HepG2 (cell line): Measurements from ENCODE around the gene ACAN. TPM values are rescaled to one million over a fixed set of nuclear protein-coding genes. Genes with fewer than 3 reads are reported as not detected.

Experiments
- ATAC-seq: fragments of 200-7000 bp; cut with Tn5 transposase; 3 replicates; pipeline ENCODE4 v1.9.1; 2020; ENCODE audit warnings: mild to moderate bottlenecking, moderate library complexity
- BruUV-seq: library from RNA; stranded (reverse); fragments of 400-500 nt; replicated peaks from 2 replicates; lab custom pipeline; 2021; lab: Mats Ljungman, UMichigan
- CTCF ChIA-PET: fragments of 300-600 bp; formaldehyde crosslinking; extraction: SDS; loops from one replicate; lab custom pipeline; 2021; ENCODE audit warnings: low total read pairs, inconsistent platforms, low intra/inter-chr PET ratio; lab: Yijun Ruan, JAX
- POLR2A ChIA-PET: fragments of 350-600 bp; sonication (Branson Sonifier 250); formaldehyde crosslinking; loops from one replicate; lab custom pipeline; 2020; ENCODE audit warnings: antibody characterized with exemption, inconsistent platforms; lab: Yijun Ruan, JAX
- DNase-seq: peaks from one replicate; pipeline ENCODE4 v3.0.0-alpha.2; 2015; ENCODE audit warnings: low spot score
- FAIRE-seq: peaks from 3 replicates; lab custom pipeline; 2011; peaks lifted over from hg19 to GRCh38; lab: Jason Lieb, UNC
- H2AFZ ChIP-seq: one replicate; pipeline ENCODE4 v1.6.1; 2011; ENCODE audit warnings: low read length, inconsistent platforms
- H3K27ac ChIP-seq: fragments of 300-600 bp; 3 replicates; pipeline ENCODE4 v1.8.0; 2011; ENCODE audit warnings: mixed run types, mild to moderate bottlenecking, mixed read lengths, low read length, inconsistent platforms; ENCODE audit not compliant: insufficient read depth; ENCODE audit errors: extremely low read length
- H3K27me3 ChIP-seq, 2 experiments: fragments of 200-600 bp in 1 of 2; 2 replicates in 1 of 2; 3 replicates in 1 of 2; pipeline versions ENCODE4 v1.6.0 to v1.8.0; 2011; ENCODE audit warnings: low read length in 2 of 2, mild to moderate bottlenecking in 2 of 2, moderate library complexity in 2 of 2, inconsistent platforms in 1 of 2; ENCODE audit not compliant: insufficient read depth in 2 of 2, control insufficient read depth in 1 of 2
- H3K36me3 ChIP-seq, 2 experiments: fragments of 200-600 bp in 1 of 2; replicated peaks in 1 of 2; 2 replicates in 1 of 2; 3 replicates in 1 of 2; pipeline versions ENCODE4 v1.5.1 to v1.8.0; 2011; ENCODE audit warnings: low read length in 2 of 2, inconsistent platforms in 1 of 2; ENCODE audit not compliant: insufficient read depth in 2 of 2, control insufficient read depth in 1 of 2
- H3K4me1 ChIP-seq: 2 replicates; pipeline ENCODE4 v1.5.1; 2012; ENCODE audit warnings: low read length, inconsistent platforms; ENCODE audit not compliant: insufficient read depth
- H3K4me2 ChIP-seq: 2 replicates; pipeline ENCODE4 v1.6.0; 2011; ENCODE audit warnings: low read depth, low read length, inconsistent platforms
- H3K4me3 ChIP-seq, 3 experiments: fragments of 200-600 bp in 1 of 3; sonication (generic), shearing (Covaris generic) in 1 of 3; replicated peaks in 1 of 3; 2 replicates each; pipeline ENCODE4 v1.5.1; 2011 to 2016; ENCODE audit warnings: low read length in 3 of 3, inconsistent platforms in 2 of 3, low read depth in 2 of 3, mild to moderate bottlenecking in 2 of 3, control low read depth in 1 of 3, mixed read lengths in 1 of 3; ENCODE audit not compliant: insufficient read depth in 1 of 3
- H3K79me2 ChIP-seq: one replicate; pipeline ENCODE4 v1.6.1; 2011; ENCODE audit warnings: low read length, inconsistent platforms; ENCODE audit not compliant: insufficient read depth
- H3K9ac ChIP-seq: 2 replicates; pipeline ENCODE4 v1.6.0; 2011; ENCODE audit warnings: mild to moderate bottlenecking, low read depth, low read length, inconsistent platforms; ENCODE audit not compliant: insufficient read depth
- H3K9me3 ChIP-seq: 2 replicates; pipeline ENCODE4 v1.5.1; 2012; ENCODE audit warnings: mild to moderate bottlenecking, low read length
- H4K20me1 ChIP-seq: 2 replicates; pipeline ENCODE4 v1.6.0; 2011; ENCODE audit warnings: inconsistent platforms, mild to moderate bottlenecking, low read length, moderate library complexity; ENCODE audit not compliant: insufficient read depth
- ARID4A ChIP-seq: sonication (generic); formaldehyde crosslinking; IDR thresholded peaks from 2 replicates; pipeline ENCODE4 v1.5.0; 2020; ENCODE audit warnings: mild to moderate bottlenecking, missing genetic modification reagents, borderline replicate concordance
- NFE2L1 ChIP-seq: sonication (generic); formaldehyde crosslinking; IDR thresholded peaks from 2 replicates; pipeline ENCODE4 v1.4.0; 2020; ENCODE audit warnings: missing genetic modification reagents, mild to moderate bottlenecking, borderline replicate concordance
- NR3C1 ChIP-seq: sonication (generic); formaldehyde crosslinking; IDR thresholded peaks from 2 replicates; pipeline ENCODE4 v1.4.0; 2020; ENCODE audit warnings: missing genetic modification reagents
- ZNF251 ChIP-seq: sonication (generic); formaldehyde crosslinking; IDR thresholded peaks from 2 replicates; pipeline ENCODE4 v1.9.0; 2021; ENCODE audit warnings: mild to moderate bottlenecking, missing genetic modification reagents
- ZNF432 ChIP-seq: sonication (generic); formaldehyde crosslinking; IDR thresholded peaks from 2 replicates; pipeline ENCODE4 v1.5.0; 2020; ENCODE audit warnings: missing genetic modification reagents, mild to moderate bottlenecking, borderline replicate concordance
- WGBS: methylation state at CpG from one replicate; pipeline ENCODE4 v1.1.6; 2017; ENCODE audit warnings: low lambda C conversion rate; 5-methylcytosine and 5-hydroxymethylcytosine counted together
- in situ Hi-C: cut with HindIII; loops from 2 replicates; pipeline ENCODE4 v1.10.0; 2017; ENCODE audit warnings: low pct_unique_long_range_greater_than_20kb; ENCODE audit not compliant: extremely low pct_ligation_motif_present
- intact Hi-C: fragments of 100-400 bp; cut with micrococcal nuclease; formaldehyde crosslinking; loops from one replicate; pipeline ENCODE4 v1.10.0; 2022; ENCODE audit not compliant: unreplicated experiment
- polyA plus RNA-seq, 8 experiments: library from polyadenylated mRNA; depleted of rRNA in 3 of 8; stranded (reverse) in 7 of 8; unstranded in 1 of 8; fragments of >200 nt; fragmentation: Illumina TruSeq in 4 of 8; extraction: Trizol in 4 of 8; gene quantifications; 2 replicates each; pipeline versions ENCODE4 v1.2.1 to v1.2.3, GENCODE V29; 2011 to 2016; ENCODE audit warnings: low read depth in 4 of 8, missing spikeins in 1 of 8, mixed read lengths in 1 of 8; ENCODE audit not compliant: insufficient read depth in 1 of 8
- total RNA-seq, 5 experiments: library from RNA; depleted of rRNA; stranded (reverse); fragments of >200 nt; fragmentation: Illumina TruSeq; extraction: Trizol; gene quantifications; 2 replicates each; pipeline ENCODE4 v1.2.3, GENCODE V29; 2016; ENCODE audit warnings: low read depth in 1 of 5

Gene ACAN
- total and polyA plus RNA-seq, 2 of the 13 experiments (the other 11 are each of a cell fraction or from before 2014, with no cell fraction given): not detected

- Histone ChIP-seq H3K9ac (no peak overlapping the region), H3K79me2 (no peaks in the 10 kb centered on the region), H3K4me3 (no peak overlapping the region), H2AFZ (no peak overlapping the region), H3K4me2 (no peak overlapping the region), H4K20me1 (no peaks in the 10 kb centered on the region), H3K4me1 (peaks cover 36% of the 10 kb centered on the region), H3K9me3 (no peaks in the 10 kb centered on the region), H3K27me3 (peaks cover 5 to 26% of the 10 kb centered on the region in 2 experiments), H3K27ac (no peak overlapping the region), H3K36me3 (no peaks in the 10 kb centered on the region)
- FAIRE-seq (no peak), DNase-seq (no peak), ATAC-seq (no peak)
- WGBS: 72% methylated on average over 14 of the region's 15 CpGs
- no TSS peak for BruUV-seq
- intact Hi-C loops (loop anchor here (10.0 kb wide), 1 partner anchor 276 kb away; no protein-coding TSS in a partner anchor), in situ Hi-C loops (no loop called here)
- CTCF ChIA-PET: no interaction called here
- POLR2A ChIA-PET: no interaction called here
- TF ChIP-seq NFE2L1 (CRISPR knock-in tag) (no peak), ARID4A (CRISPR knock-in tag) (no peak), NR3C1 (no peak), ZNF251 (CRISPR knock-in tag) (no peak), ZNF432 (CRISPR knock-in tag) (no peak)
These were observed 95.5 kb downstream of the ACAN start for GRCh38 chr15:88898736-88899135.
